Subcutaneous abdominal adipose tissue (tissue), 5 donors: ENCODE data around the gene TAF10.

Experiments
- H3K27ac ChIP-seq: one replicate; pipeline ENCODE4 v1.7.0; 2013; ENCODE audit warnings: low read depth, mild to moderate bottlenecking, inconsistent platforms, low read length, moderate library complexity
- H3K27me3 ChIP-seq, 5 donors: one replicate each; pipeline ENCODE4 v1.7.0; 2013; ENCODE audit warnings: low read length in 5 of 5, inconsistent platforms in 1 of 5; ENCODE audit not compliant: control insufficient read depth in 5 of 5, insufficient read depth in 4 of 5
- H3K36me3 ChIP-seq, 5 donors: one replicate each; pipeline ENCODE4 v1.7.0; 2013; ENCODE audit warnings: low read length in 5 of 5; ENCODE audit not compliant: control insufficient read depth in 5 of 5, insufficient read depth in 5 of 5
- H3K4me1 ChIP-seq, 5 donors: one replicate each; pipeline ENCODE4 v1.7.0; 2013; ENCODE audit warnings: low read length in 5 of 5, mild to moderate bottlenecking in 3 of 5, moderate library complexity in 1 of 5; ENCODE audit not compliant: control insufficient read depth in 5 of 5, insufficient read depth in 5 of 5
- H3K4me3 ChIP-seq, 5 donors: one replicate each; pipeline ENCODE4 v1.7.0; 2013; ENCODE audit warnings: low read length in 5 of 5, low read depth in 1 of 5
- H3K9ac ChIP-seq, 5 donors: one replicate each; pipeline ENCODE4 v1.7.0; 2013; ENCODE audit warnings: low read length in 5 of 5, mild to moderate bottlenecking in 4 of 5, moderate library complexity in 3 of 5
- H3K9me3 ChIP-seq, 5 donors: one replicate each; pipeline ENCODE4 v1.7.0; 2013; ENCODE audit warnings: low read length in 5 of 5; ENCODE audit not compliant: control insufficient read depth in 5 of 5
- donor health status: healthy.
- donor health status: healthy.
- donor health status: healthy.
- donor health status: healthy.
- donor health status: healthy.

Gene TAF10

DNA sequence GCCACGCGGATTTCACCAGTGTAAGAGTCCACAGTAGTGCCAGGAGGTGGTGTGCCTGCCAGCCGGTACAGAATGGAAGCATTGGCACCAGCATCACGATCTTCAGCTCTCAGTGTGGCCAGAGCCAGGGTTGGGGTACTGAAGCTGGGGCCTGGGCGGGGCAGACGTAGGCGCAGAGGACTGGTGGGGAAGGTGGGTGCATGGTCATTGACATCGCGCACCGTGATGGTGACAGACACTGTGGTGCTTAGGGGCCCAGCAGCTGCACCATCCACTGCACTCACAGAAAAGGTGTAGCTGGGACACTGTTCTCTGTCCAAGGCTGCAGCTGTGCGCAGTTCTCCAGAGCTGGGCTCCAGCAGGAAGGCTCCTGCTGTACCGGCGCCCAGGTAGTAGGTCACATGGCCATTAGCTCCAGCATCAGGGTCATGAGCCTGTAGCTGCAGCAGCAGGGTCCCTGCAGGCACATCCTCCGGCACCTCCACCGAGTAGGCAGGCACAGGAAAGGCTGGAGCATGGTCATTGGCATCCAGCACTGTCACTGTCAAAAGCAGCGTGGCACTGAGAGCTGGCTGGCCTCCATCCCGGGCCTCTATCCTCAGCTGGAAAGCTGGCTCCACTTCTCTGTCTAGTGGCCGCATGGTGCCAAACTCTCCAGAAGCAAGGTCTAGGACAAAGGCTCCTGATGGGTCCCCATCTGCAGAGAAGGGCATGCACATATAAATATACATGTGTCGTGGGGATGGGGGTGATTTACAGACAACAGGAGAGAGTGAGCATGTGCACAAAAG, 15.2 kb upstream of the TAF10 start:
- H3K9ac ChIP-seq: no peak overlapping the region
- H3K27me3 ChIP-seq: no peaks in the 10 kb centered on the region
- peaks cover 0 to 90% (median 82%) of the 10 kb centered on the region in 5 donors for H3K36me3 ChIP-seq
- H3K4me3 ChIP-seq: no peak overlapping the region
- H3K9me3 ChIP-seq: no peaks in the 10 kb centered on the region
- H3K27ac ChIP-seq: no peak overlapping the region
- peaks cover 0 to 2% (median 0%) of the 10 kb centered on the region in 5 donors for H3K4me1 ChIP-seq

DNA sequence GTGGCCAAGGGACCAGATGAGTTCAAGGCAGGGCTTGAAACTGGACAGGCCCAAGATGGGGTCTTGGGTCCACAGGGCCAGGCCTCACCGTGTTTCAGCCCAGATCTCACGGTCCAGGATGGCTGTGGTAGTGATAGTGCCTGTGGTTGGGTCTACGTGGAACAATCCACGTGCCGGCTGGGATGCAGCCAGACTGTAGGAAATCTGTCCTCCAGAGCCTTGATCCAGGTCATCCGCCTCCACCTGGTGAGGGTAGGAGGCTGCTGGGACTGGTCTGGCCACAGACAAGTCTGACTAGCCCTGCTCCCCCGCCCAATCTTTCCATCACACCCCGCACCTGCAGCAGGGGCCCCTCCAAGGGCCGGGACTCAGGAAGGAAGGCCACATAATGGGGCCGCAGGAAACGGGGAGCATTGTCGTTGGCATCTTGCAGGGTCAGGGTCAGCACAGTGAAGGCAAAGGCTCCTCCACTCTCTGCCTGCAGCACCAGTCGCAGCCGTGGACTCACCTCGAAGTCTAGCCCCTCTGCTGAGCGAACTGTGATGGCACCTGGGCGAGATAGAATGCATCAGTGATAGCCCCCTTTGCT, 13.9 kb upstream of the TAF10 start:
- Histone ChIP-seq H3K4me3 (no peak overlapping the region), H3K27me3 (no peaks in the 10 kb centered on the region), H3K9me3 (no peaks in the 10 kb centered on the region), H3K9ac (no peak overlapping the region), H3K36me3 (peaks cover 0 to 81% (median 69%) of the 10 kb centered on the region in 5 donors), H3K4me1 (peaks cover 0 to 2% (median 0%) of the 10 kb centered on the region in 5 donors), H3K27ac (no peak overlapping the region)

DNA sequence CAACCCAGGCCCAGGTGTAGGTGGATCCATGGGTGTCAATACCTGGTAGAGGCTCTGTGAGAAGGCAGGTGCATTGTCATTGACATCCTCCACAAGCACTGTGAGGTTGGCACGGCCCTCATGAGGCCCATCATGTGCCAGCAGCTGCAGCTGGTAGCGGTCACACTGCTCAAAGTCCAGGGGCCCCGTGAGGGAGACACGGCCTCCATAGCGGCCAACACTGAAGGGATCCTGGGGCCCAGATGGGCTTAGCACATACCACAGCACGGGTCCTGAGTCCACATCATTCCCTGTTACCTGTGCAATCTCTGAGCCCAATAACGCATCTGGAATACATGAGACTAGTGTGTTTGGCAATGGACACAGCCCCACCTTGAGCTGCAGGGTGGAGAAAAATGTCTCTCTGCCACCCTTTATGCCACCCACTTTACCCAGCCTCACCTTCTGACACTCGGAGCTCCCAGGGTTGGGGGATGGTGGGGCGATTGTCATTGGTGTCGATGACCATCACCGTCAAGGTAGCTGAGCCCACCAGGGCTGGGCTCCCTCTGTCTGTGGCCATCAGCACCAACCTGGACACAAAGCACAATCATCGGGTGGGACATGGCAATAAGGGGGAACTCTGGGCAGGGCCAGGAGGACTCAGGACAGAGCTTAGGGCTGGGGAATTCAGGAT, 13.3 kb upstream of the TAF10 start:
- H3K27me3 ChIP-seq: no peaks in the 10 kb centered on the region
- H3K4me3 ChIP-seq: no peak overlapping the region
- H3K9ac ChIP-seq: no peak overlapping the region
- no peaks in the 10 kb centered on the region for H3K9me3 ChIP-seq
- no peak overlapping the region for H3K27ac ChIP-seq
- H3K4me1 ChIP-seq: peaks cover 0 to 2% (median 0%) of the 10 kb centered on the region in 5 donors
- peaks cover 0 to 74% (median 66%) of the 10 kb centered on the region in 5 donors for H3K36me3 ChIP-seq

DNA sequence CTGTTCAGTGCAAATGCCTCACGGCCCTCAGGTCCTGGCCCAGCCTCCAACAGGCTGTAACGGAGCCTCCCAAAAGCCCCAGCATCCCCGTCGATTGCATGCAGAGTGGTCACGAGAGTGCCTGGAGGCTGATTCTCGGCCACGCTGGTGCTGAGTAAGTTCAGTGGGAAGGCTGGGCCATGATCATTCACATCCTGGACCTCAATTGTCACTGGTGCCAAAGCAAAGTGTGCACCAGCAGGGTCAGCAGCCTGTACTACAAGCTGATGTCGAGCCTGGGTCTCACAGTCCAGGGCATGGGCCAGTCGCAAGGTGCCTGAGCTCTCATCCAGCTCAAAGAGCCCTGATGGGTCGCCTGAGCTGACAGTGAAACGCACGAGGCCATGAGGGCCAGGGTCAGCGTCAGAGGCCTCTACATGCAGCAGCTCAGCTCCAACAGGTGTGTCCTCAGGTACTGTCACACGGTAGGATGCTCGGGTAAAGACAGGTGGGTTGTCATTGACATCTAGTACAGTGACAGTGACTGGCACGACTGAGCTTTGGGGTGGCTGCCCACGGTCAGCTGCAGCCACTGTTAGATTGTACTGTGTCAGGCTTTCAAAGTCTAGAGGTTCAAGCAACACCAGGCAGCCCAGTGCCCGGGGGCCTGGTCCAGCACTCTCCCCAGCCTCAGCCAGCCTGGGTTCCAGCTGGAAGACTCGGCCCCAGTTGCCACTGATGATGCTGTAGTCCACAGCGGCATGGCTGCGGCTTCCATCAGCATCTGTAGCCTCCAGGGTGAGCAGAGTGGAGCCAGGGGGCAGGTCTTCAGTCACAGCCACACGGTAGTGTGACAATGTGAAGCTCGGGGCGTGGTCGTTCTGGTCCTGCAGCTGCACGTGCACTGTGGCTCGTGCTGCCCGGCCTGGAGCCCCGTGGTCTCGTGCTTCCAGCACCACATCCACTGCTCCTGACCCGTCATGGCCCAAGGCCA, 11.7 kb upstream of the TAF10 start:
- peaks cover 0 to 59% (median 52%) of the 10 kb centered on the region in 5 donors for H3K36me3 ChIP-seq
- H3K9me3 ChIP-seq: no peaks in the 10 kb centered on the region
- H3K4me1 ChIP-seq: peaks cover 2 to 13% (median 9%) of the 10 kb centered on the region in 5 donors
- H3K4me3 ChIP-seq: no peak overlapping the region
- H3K27ac ChIP-seq: no peak overlapping the region
- H3K9ac ChIP-seq: no peak overlapping the region
- H3K27me3 ChIP-seq: no peaks in the 10 kb centered on the region

DNA sequence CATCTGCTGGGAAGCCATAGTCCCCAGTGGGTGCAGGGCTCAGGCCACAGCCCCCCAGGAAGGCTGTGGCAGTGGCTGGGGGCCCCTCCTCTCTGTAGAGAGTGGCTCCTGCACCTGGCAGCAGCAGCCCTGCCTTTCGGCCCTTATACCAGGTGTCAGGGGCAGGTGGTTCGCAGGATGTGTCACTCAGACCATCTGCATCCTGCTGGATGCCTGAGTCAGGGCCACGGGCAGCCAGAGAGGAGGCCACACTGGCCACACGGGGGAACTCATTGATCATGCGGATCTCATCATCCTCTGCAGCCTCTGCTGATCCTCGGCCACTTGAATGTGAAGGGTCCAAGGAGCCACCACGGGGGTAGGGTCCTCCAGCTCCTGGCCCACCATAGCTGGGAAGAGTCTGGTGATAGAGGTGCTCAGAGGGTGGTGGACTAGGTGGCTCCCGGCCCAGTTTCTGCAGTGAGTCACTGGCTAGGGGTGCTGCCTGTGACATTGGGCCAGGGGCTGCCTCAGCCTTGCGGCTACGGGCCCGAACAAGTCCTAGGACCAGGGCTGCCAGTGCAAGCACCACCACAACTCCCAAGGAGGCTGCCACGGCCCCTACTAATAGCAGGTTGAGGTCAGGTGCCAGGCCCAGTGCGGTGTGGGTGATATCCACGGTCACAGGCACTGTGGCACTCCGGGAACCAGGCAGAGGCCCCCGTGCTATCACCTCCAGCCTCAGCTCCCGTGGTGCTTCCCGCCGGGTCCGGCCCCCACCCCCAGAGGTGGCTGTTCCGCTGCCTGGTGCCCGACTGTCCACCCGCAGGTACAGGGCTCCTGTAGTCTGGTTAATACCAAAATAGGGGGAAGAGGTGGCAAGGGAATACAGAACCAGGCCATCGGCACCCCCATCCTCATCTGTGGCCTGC, 10.5 kb upstream of the TAF10 start:
- Histone ChIP-seq H3K4me3 (no peak overlapping the region), H3K4me1 (peaks cover 11 to 24% (median 20%) of the 10 kb centered on the region in 5 donors), H3K36me3 (peaks cover 0 to 53% (median 45%) of the 10 kb centered on the region in 5 donors), H3K9ac (no peak overlapping the region), H3K9me3 (no peaks in the 10 kb centered on the region), H3K27ac (no peak overlapping the region), H3K27me3 (no peaks in the 10 kb centered on the region)

DNA sequence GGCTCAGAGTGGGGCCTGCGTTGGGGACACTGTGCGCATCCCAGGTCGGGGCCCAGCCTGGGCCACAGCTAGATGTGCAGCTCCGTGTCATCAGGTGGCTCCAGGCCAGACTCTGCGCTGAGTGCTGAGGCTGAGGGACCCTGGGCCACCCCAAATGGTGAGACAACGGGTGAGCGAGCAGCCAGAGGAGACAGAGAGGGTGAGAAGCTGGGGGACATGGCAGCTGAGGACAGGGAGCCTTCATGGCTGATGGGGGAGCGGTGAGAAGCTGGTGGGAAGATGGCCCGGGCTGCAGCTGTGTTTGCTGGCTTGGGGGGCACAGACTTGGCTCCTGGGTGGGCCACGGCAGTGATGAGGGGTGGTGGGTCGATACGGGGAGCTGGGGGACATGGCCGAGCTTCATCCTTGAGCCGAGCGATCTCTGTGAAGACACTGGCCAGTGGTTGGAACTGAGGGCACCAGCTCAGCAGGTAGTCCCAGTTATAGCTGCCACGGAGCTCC, 9.7 kb upstream of the TAF10 start:
- Histone ChIP-seq H3K9ac (no peak overlapping the region), H3K27me3 (no peaks in the 10 kb centered on the region), H3K9me3 (no peaks in the 10 kb centered on the region), H3K4me1 (peaks cover 11 to 29% (median 24%) of the 10 kb centered on the region in 5 donors), H3K27ac (no peak overlapping the region), H3K4me3 (no peak overlapping the region), H3K36me3 (peaks cover 0 to 49% (median 42%) of the 10 kb centered on the region in 5 donors)

DNA sequence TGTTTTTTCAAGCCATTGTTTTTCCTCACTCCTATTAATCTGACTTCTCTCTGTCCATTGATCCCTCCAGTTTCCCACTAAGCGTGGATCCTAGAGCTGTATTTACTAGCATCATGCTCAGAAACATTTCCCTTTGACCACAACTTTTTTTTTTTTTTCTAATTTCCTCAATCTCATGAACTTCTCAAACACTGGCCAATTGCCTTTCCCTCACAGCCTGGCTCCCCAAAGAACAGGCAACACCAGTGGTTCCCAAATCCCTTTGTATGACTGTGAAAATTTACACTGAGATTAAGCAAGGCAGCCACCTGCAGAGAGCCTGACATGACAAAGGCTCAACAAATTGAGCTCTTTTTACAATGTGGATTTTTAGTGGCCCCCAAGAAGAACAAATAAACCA, 8.6 kb upstream of the TAF10 start:
- Histone ChIP-seq H3K4me1 (peaks cover 11 to 29% (median 24%) of the 10 kb centered on the region in 5 donors), H3K27ac (peak overlapping the region; percentile 10), H3K27me3 (no peaks in the 10 kb centered on the region), H3K9ac (no peak overlapping the region), H3K4me3 (no peak overlapping the region), H3K9me3 (no peaks in the 10 kb centered on the region), H3K36me3 (peaks cover 0 to 49% (median 42%) of the 10 kb centered on the region in 5 donors)

DNA sequence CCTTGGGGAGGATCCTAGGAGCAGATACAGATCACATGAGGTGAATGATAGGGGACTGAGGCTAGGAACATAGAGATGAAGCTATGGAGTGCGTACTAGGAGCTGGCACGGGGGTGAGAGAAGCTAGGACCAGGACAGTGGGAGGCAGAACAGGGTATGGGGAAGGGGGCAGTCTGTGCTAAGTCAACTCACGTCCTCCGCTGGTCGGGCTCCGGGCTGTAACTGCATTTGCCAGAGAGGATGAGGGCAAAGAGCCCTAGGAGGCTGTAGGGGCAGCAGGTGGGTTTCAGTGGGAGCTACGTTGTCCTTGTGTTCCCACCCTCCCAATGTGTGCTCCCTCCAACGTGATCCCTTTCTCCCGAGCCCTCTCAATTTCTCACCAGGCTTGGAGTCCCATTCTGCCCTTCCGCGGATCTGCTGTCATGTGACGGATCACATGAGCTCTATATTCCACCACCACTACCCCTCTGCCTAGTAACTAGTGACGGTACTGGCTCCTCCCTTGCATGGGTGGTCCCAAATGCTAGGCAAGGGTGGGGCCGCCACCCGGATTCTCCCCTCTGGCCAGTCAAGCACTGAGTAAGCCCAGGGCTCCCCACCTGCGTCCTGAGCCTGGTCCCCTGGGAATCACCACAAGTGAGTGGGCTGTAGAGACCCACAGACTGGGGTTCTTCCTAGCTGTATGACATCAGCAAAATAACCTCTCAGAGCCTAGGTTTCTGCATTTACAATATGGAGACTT, 7.2 kb upstream of the TAF10 start, which contains the start of gene TPP1:
Gene TPP1, minus strand, starts transcription at position 419 of the 742 bp plus-strand sequence. Its CDS starts 22 bp downstream, at position 397.
- H3K9ac ChIP-seq: peak within 1 kb of the TSS; percentile 72 to 98 (median 93)
- peak within 1 kb of the TSS; percentile 86 to 97 (median 91) for H3K4me3 ChIP-seq

More for the DNA sequence above, 7.2 kb upstream of the TAF10 start, which contains the start of gene TPP1:
- Histone ChIP-seq H3K27me3 (no peaks in the 10 kb centered on the region), H3K4me1 (peaks cover 11 to 29% (median 24%) of the 10 kb centered on the region in 5 donors), H3K9me3 (no peaks in the 10 kb centered on the region), H3K27ac (peak within 1 kb of the TSS; percentile 92), H3K36me3 (peaks cover 0 to 49% (median 40%) of the 10 kb centered on the region in 5 donors)
